ENCODE measurements around the gene DDX11. TPM values are rescaled to one million over a fixed set of nuclear protein-coding genes. Genes with fewer than 3 reads are reported as not detected.
A peak's percentile ranks its signal among the peaks of the same experiment; 100 is the strongest.
"Not testable (repeated sequence)": the region's sequence is repeated elsewhere in the genome, so short reads cannot be mapped to it uniquely, and the experiment has no call there.

The DDX11 gene
- total RNA-seq, 1 donor = 15.9 TPM

GRCh38 chr12:31105668-31106067 is 32.0 kb downstream of the DDX11 start:
- Histone ChIP-seq H3K27me3 (ENCODE audit: insufficient read depth, low read length) (no peaks in the 10 kb centered on the region), H3K4me1 (ENCODE audit: insufficient read depth, low read length) (no peaks in the 10 kb centered on the region), H3K79me2 (ENCODE audit: insufficient read depth, low read length) (no peaks in the 10 kb centered on the region), H3K4me3 (ENCODE audit: insufficient read depth, low read length) (no peak overlapping the region), H3K9me3 (ENCODE audit: low read depth, low read length) (no peaks in the 10 kb centered on the region), H2AFZ (ENCODE audit: low read length) (no peak overlapping the region), H3K27ac (ENCODE audit: low read depth, low read length) (no peak overlapping the region), H4K20me1 (ENCODE audit: insufficient read depth, low read length) (no peaks in the 10 kb centered on the region), H3K36me3 (ENCODE audit: insufficient read depth, low read length) (no peaks in the 10 kb centered on the region), H3K4me2 (ENCODE audit: insufficient read depth, low read length) (no peak overlapping the region)
- TF ChIP-seq CTCF (IDR thresholded peaks at IDR 0.05; ENCODE audit: extremely low read depth, low read depth, low read length) = no peak
- peak; percentile 8 for DNase-seq (ENCODE audit: insufficient read length, low spot score, missing footprints)

GRCh38 chr12:31106101-31106803 is 32.6 kb downstream of the DDX11 start:
- Histone ChIP-seq H3K9me3 (ENCODE audit: low read depth, low read length) (no peaks in the 10 kb centered on the region), H3K4me3 (ENCODE audit: insufficient read depth, low read length) (no peak overlapping the region), H3K4me2 (ENCODE audit: insufficient read depth, low read length) (no peak overlapping the region), H4K20me1 (ENCODE audit: insufficient read depth, low read length) (no peaks in the 10 kb centered on the region), H2AFZ (ENCODE audit: low read length) (no peak overlapping the region), H3K36me3 (ENCODE audit: insufficient read depth, low read length) (no peaks in the 10 kb centered on the region), H3K27me3 (ENCODE audit: insufficient read depth, low read length) (no peaks in the 10 kb centered on the region), H3K79me2 (ENCODE audit: insufficient read depth, low read length) (no peaks in the 10 kb centered on the region), H3K27ac (ENCODE audit: low read depth, low read length) (no peak overlapping the region), H3K4me1 (ENCODE audit: insufficient read depth, low read length) (no peaks in the 10 kb centered on the region)
- DNase-seq (ENCODE audit: insufficient read length, low spot score, missing footprints) = no peak
- TF ChIP-seq CTCF (IDR thresholded peaks at IDR 0.05; ENCODE audit: extremely low read depth, low read depth, low read length) = no peak

- not testable (repeated sequence) for H3K36me3 ChIP-seq (ENCODE audit: insufficient read depth, low read length); DNase-seq (ENCODE audit: insufficient read length, low spot score, missing footprints); H2AFZ ChIP-seq (ENCODE audit: low read length); H3K9me3 ChIP-seq (ENCODE audit: low read depth, low read length); H3K4me1 ChIP-seq (ENCODE audit: insufficient read depth, low read length); H3K4me2 ChIP-seq (ENCODE audit: insufficient read depth, low read length); H3K27ac ChIP-seq (ENCODE audit: low read depth, low read length); H4K20me1 ChIP-seq (ENCODE audit: insufficient read depth, low read length); H3K79me2 ChIP-seq (ENCODE audit: insufficient read depth, low read length); H3K4me3 ChIP-seq (ENCODE audit: insufficient read depth, low read length); H3K27me3 ChIP-seq (ENCODE audit: insufficient read depth, low read length)
Observed at GRCh38 chr12:31109773-31110172, 36.1 kb downstream of the DDX11 start.

- not testable (repeated sequence) for DNase-seq (ENCODE audit: insufficient read length, low spot score, missing footprints)
Observed at GRCh38 chr12:31110263-31110662, 36.6 kb downstream of the DDX11 start.

GRCh38 chr12:31115092-31115601 is 41.5 kb downstream of the DDX11 start:
- H4K20me1 ChIP-seq (ENCODE audit: insufficient read depth, low read length); H3K4me1 ChIP-seq (ENCODE audit: insufficient read depth, low read length); H2AFZ ChIP-seq (ENCODE audit: low read length); H3K36me3 ChIP-seq (ENCODE audit: insufficient read depth, low read length); H3K27ac ChIP-seq (ENCODE audit: low read depth, low read length); H3K4me3 ChIP-seq (ENCODE audit: insufficient read depth, low read length); H3K79me2 ChIP-seq (ENCODE audit: insufficient read depth, low read length); DNase-seq (ENCODE audit: insufficient read length, low spot score, missing footprints); H3K9me3 ChIP-seq (ENCODE audit: low read depth, low read length); H3K4me2 ChIP-seq (ENCODE audit: insufficient read depth, low read length): not testable (repeated sequence)
- peaks cover 37% of the 10 kb centered on the region for H3K27me3 ChIP-seq (ENCODE audit: insufficient read depth, low read length)

More at GRCh38 chr12:31110263-31110662, 36.6 kb downstream of the DDX11 start:
- not testable (repeated sequence) for H3K79me2 ChIP-seq (ENCODE audit: insufficient read depth, low read length); H3K4me2 ChIP-seq (ENCODE audit: insufficient read depth, low read length); H3K27ac ChIP-seq (ENCODE audit: low read depth, low read length); H3K36me3 ChIP-seq (ENCODE audit: insufficient read depth, low read length); H3K4me1 ChIP-seq (ENCODE audit: insufficient read depth, low read length); H3K4me3 ChIP-seq (ENCODE audit: insufficient read depth, low read length); H2AFZ ChIP-seq (ENCODE audit: low read length); H3K9me3 ChIP-seq (ENCODE audit: low read depth, low read length); H4K20me1 ChIP-seq (ENCODE audit: insufficient read depth, low read length); H3K27me3 ChIP-seq (ENCODE audit: insufficient read depth, low read length)

- H3K4me3 ChIP-seq (ENCODE audit: insufficient read depth, low read length) = peak overlapping the region; percentile 64
- not testable (repeated sequence) for H4K20me1 ChIP-seq (ENCODE audit: insufficient read depth, low read length); H3K27ac ChIP-seq (ENCODE audit: low read depth, low read length); H3K79me2 ChIP-seq (ENCODE audit: insufficient read depth, low read length); H3K9me3 ChIP-seq (ENCODE audit: low read depth, low read length); DNase-seq (ENCODE audit: insufficient read length, low spot score, missing footprints); H2AFZ ChIP-seq (ENCODE audit: low read length); H3K4me1 ChIP-seq (ENCODE audit: insufficient read depth, low read length); H3K36me3 ChIP-seq (ENCODE audit: insufficient read depth, low read length)
- H3K4me2 ChIP-seq (ENCODE audit: insufficient read depth, low read length) = peak overlapping the region; percentile 87
- peaks cover 37% of the 10 kb centered on the region for H3K27me3 ChIP-seq (ENCODE audit: insufficient read depth, low read length)
Observed at GRCh38 chr12:31116846-31117202, 43.2 kb downstream of the DDX11 start.
